ENCODE measurements around the gene SPIN1. TPM values are rescaled to one million over a fixed set of nuclear protein-coding genes. Genes with fewer than 3 reads are reported as not detected.

The SPIN1 gene
- total RNA-seq, 1 donor from 2014 or later, result 85.8 TPM

- no peak for DNase-seq (ENCODE audit: low spot score)
These were observed 48.1 kb downstream of the SPIN1 start for GRCh38 chr9:88436379-88436778.

GRCh38 chr9:88437210-88438146 is 49.2 kb downstream of the SPIN1 start:
- no peak for DNase-seq (ENCODE audit: low spot score)

GRCh38 chr9:88438811-88439210 is 50.6 kb downstream of the SPIN1 start:
- DNase-seq (ENCODE audit: low spot score), result no peak

GRCh38 chr9:88441301-88442007 is 53.2 kb downstream of the SPIN1 start:
- no peak for DNase-seq (ENCODE audit: low spot score)

GRCh38 chr9:88443480-88444113 is 55.4 kb downstream of the SPIN1 start:
- DNase-seq (ENCODE audit: low spot score), result no peak

GRCh38 chr9:88446728-88447127 is 58.5 kb downstream of the SPIN1 start:
- DNase-seq (ENCODE audit: low spot score), result no peak

DNA sequence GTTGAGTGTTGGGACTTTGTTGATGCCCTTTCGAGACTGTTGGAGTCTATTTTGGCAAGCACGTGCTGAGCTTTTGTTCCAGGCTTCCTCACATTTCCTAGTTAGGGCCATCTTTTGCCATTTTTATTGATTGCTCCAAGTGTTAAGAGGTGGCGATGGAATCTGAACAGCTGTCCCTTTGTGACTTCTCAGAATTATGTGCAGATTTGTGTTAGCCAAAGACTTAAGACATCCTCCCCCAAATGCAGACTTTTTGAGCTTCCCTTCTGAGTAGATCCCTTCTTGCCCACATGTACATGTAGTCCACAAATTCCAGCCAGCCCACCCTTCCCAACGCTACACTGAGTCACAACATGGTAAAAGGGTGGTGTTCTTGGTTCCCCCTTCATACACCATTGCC is 59.2 kb downstream of the SPIN1 start:
- no peak for DNase-seq (ENCODE audit: low spot score)

- DNase-seq (ENCODE audit: low spot score), result no peak
These were observed 62.9 kb downstream of the SPIN1 start for GRCh38 chr9:88451160-88451559.

GRCh38 chr9:88458716-88459465 is 70.6 kb downstream of the SPIN1 start:
- no peak for DNase-seq (ENCODE audit: low spot score)

DNA sequence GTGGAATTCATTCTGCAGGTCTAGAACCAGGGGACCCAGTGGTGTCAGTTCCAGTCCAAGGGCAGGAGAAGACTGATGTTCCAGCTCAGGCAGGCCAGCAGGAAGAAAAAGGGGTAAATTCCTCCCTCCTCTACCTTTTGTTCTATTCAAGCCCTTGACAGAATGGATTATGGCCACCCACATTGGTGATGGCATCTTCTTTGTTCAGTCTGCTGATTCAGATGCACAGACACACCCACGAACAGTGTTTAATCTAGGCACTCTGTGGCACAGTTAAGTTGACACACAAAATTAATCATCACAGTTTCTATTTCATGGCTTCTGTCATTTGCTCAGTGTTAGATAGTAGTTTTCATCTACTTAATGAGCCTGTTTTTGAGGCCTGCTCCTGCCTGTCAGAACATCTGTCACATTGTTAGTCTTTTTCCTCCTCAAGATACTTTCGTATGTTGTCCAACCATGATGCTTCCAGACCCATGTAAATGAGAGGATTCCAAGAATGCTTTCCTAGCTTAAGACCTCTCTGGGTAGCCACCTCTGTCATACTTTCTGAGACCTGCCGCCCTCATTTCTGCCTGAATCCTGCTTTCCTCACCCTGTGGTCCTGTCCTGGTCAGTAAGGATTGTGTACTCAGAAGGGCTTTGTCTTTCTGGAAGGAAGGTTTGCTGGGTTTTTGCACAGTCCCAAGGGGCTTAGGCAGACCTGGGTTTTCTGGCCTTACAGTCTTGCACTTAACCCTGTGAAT is 72.5 kb downstream of the SPIN1 start:
- no peak for DNase-seq (ENCODE audit: low spot score)

- DNase-seq (ENCODE audit: low spot score), result no peak
These were observed 73.9 kb downstream of the SPIN1 start for GRCh38 chr9:88462191-88462590.

DNA sequence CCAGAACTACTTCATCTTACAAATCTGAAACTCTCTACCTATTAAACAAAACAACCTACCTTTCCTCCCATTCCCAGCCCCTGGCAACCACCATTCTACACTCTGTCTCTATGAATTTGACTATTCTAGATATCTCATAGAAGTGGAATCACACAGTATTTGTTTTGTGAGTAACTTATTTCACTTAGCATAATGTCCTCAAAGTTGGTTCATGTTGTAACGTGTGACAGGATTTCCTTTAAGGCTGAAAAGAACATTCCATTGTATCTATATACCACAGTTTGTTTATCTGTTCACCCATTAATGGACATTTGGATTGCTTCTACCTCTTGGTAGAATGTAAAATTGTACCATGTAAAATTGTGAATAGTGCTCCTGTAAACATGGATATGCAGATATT is 76.6 kb downstream of the SPIN1 start:
- no peak for DNase-seq (ENCODE audit: low spot score)

DNA sequence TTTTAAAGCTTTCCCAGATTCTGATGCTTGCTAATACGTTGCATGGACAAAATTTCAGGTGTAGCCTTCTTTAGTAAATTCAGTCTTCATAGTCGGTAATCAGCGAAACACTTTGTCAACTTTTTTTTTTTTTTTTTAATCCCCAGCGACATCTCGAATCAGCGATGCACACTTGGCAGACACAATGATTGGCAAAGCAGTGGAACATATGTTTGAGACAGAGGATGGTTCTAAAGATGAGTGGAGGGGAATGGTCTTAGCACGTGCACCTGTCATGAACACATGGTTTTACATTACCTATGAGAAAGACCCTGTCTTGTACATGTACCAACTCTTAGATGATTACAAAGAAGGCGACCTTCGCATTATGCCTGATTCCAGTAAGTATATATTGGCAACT is 80.0 kb downstream of the SPIN1 start:
- no peak for DNase-seq (ENCODE audit: low spot score)

DNA sequence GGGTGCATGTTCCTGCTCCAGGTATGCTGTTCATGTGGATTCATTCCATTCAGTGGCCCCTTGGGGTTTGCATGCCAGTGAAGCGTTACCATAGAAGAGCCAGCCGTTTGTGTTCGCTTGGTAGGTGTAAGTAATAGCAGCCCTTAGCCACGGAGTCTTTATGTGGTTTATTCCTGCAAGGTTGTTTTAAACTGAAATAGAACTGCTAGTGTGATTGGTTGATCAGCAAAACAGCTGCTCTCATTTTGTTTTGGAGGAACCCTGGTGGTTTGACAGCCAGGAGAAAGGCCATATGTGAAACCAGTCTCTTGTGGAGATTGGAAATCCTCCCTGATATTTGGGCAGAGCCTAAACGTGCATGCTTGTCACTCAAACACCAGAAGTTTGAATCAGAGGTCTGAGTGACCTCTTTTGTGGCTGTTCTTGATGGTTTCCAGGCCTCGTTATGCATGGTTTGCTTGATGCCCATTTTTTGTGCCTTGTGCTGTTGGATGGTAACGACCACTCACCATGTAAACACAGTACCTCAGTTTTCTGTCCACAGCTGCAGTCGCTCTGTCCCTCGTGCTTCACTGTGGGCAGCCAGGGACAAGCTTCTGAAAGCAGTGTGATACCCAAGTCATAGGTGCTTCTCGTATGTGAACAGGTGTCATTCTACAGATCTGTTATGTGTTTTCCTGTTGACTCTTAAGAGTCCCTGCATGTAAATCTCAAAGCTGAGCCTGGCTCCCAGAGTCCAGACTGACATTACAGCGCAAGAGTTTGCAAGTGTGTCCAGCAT is 88.4 kb downstream of the SPIN1 start:
- no peak for DNase-seq (ENCODE audit: low spot score)

- no peak for DNase-seq (ENCODE audit: low spot score)
These were observed 89.1 kb downstream of the SPIN1 start for GRCh38 chr9:88477300-88477751.

GRCh38 chr9:88478246-88478645 is 90.0 kb downstream of the SPIN1 start:
- no peak for DNase-seq (ENCODE audit: low spot score)

DNA sequence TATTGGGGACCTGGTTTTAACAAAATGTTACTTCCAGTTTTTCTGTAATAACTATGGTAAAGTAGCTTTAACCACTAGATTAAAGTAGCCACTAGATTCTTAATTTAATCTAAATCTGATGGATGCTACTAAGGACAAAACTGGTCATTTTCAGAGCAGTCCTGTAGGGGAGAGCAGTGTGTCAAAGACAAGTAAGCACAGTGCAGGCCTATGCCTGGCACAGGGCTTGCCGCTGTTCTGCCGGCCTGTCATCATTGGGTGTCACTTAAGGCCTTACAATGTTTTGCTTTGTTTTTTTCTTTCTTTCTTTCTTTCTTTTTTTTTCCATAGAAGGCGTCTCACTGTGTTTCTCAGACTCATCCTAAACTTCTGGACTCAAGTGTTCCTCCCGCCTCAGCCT is 93.7 kb downstream of the SPIN1 start:
- no peak for DNase-seq (ENCODE audit: low spot score)

DNA sequence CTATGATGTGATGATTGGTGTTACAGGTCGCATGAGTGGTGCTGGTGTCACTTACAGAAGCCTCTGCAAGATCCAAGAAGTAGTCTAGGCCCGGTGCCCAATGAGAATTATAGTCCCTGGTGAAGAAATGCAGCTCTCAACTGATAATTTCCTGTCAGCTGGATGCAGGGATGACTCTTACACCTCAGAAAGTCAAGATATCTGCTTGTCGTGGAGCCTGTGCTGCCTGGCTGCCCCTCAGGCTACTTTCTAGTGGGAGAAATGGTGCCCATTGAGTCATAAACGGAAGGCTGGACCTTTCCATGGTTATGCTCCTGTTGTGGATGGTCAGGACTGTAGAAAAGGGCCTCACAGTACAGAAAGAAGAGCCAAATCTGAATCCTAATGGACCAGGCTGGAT is 99.9 kb downstream of the SPIN1 start:
- DNase-seq (ENCODE audit: low spot score), result no peak

GRCh38 chr9:88494983-88495721 is 106.9 kb downstream of the SPIN1 start:
- no peak for DNase-seq (ENCODE audit: low spot score)

- DNase-seq (ENCODE audit: low spot score), result no peak
These were observed 109.0 kb downstream of the SPIN1 start for GRCh38 chr9:88497224-88497623.
